BLaER1 (cell line): Measurements from ENCODE around the gene RNF168.
"Not testable (repeated sequence)": the region's sequence is repeated elsewhere in the genome, so short reads cannot be mapped to it uniquely, and the experiment has no call there.

ENCODE experiments used
- H3K27ac ChIP-seq: shearing (Covaris generic); formaldehyde crosslinking; 2 replicates; pipeline ENCODE4 v1.8.1; 2022
- H3K27me3 ChIP-seq: shearing (Covaris generic); formaldehyde crosslinking; 2 replicates; pipeline ENCODE4 v1.8.1; 2022
- H3K36me3 ChIP-seq: shearing (Covaris generic); formaldehyde crosslinking; 2 replicates; pipeline ENCODE4 v1.8.1; 2022
- H3K4me1 ChIP-seq: shearing (Covaris generic); formaldehyde crosslinking; 2 replicates; pipeline ENCODE4 v1.8.1; 2022
- H3K4me2 ChIP-seq: shearing (Covaris generic); formaldehyde crosslinking; 2 replicates; pipeline ENCODE4 v1.8.1; 2022
- H3K4me3 ChIP-seq: shearing (Covaris generic); formaldehyde crosslinking; 2 replicates; pipeline ENCODE4 v1.8.1; 2022
- H3K9ac ChIP-seq: shearing (Covaris generic); formaldehyde crosslinking; 2 replicates; pipeline ENCODE4 v1.8.1; 2022
- H3K9me3 ChIP-seq: shearing (Covaris generic); formaldehyde crosslinking; 2 replicates; pipeline ENCODE4 v1.8.1; 2022
- H4K20me1 ChIP-seq: shearing (Covaris generic); formaldehyde crosslinking; 2 replicates; pipeline ENCODE4 v1.8.1; 2022
- Cebpa-rat ChIP-seq: shearing (Covaris generic); IDR thresholded peaks from 2 replicates; pipeline ENCODE4 v1.8.1; 2022

Gene RNF168

DNA sequence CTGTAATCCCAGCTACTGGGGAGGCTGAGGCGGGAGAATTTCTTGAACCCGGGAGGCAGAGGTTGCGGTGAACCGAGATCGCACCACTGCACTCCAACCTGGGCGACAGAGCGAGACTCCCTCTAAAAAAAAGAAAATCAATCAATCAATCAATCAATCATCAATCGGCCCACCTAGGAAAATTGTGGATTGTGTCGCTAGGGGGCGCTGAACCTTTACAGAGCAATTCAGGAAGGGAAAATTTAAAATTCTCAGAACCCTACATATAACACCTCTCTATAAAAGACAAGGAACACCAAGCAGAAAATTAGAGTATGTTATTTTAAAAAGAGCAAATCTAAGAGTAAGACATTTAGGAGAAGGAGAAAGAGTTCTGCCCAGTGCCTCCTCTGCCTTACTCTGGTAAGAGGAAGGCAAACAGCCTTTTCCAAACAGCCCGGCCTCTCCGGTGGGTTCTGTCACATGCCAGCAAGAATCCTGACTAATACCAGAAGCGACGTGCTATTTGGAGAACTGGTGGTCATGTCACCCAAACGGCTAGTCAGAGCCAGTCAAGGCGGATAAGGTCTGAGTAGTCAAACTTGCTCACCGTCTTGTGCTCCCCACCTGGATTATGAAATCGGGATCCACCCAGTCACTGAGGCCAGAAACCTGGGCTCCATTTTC lies 33.9 kb upstream of the RNF168 start:
- Histone ChIP-seq H3K4me2 (no peak overlapping the region), H3K4me3 (no peak overlapping the region), H3K9me3 (no peaks in the 10 kb centered on the region), H3K36me3 (no peaks in the 10 kb centered on the region), H3K4me1 (no peaks in the 10 kb centered on the region), H4K20me1 (no peaks in the 10 kb centered on the region), H3K9ac (no peak overlapping the region), H3K27me3 (no peaks in the 10 kb centered on the region), H3K27ac (no peak overlapping the region)
- no peak for TF ChIP-seq Cebpa-rat

DNA sequence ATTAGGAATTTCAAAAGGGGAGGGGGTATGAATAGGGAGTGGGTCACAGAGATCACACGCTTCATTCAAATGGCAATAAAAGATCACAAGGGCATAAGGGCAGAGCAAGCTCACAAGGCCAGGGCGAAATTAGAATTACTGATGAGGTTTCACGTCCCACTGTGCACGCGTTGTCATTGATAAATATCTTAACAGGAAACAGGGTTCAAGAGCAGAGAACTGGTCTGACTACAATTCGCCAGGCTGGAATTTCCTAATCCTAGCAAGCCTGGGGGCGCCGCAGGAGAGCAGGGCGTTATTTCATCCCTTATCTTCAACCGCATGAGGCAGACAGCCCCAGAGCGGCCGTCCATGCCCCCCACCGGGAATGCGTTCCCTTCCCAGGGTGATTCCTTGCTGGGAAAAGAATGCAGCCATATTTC lies 29.7 kb upstream of the RNF168 start:
- Histone ChIP-seq H3K4me2 (no peak overlapping the region), H3K4me3 (no peak overlapping the region), H3K9ac (no peak overlapping the region), H3K9me3 (peaks cover 10% of the 10 kb centered on the region), H3K4me1 (no peaks in the 10 kb centered on the region), H3K27me3 (no peaks in the 10 kb centered on the region), H3K27ac (no peak overlapping the region), H3K36me3 (no peaks in the 10 kb centered on the region), H4K20me1 (no peaks in the 10 kb centered on the region)
- TF ChIP-seq Cebpa-rat, result no peak

DNA sequence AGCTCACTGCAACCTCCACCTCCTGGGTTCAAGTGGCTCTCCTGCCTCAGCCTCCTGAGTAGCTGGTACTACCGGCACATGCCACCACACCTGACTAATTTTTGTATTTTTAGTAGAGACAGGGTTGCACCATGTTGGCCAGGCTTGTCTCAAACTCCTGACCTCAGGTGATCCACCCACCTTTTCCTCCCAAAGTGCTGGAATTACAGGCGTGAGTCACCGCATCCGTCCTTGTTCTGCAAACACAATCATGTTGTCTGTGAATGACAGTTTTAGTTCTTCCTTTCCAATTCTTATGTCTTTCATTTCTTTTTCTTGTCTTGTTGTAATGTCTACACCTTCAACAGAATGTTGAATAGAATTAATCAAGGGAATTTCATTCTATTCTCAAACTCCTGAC lies 27.9 kb upstream of the RNF168 start:
- TF ChIP-seq Cebpa-rat, result no peak
- H3K36me3 ChIP-seq, result no peaks in the 10 kb centered on the region
- no peak overlapping the region for H3K4me3 ChIP-seq
- peaks cover 10% of the 10 kb centered on the region for H3K9me3 ChIP-seq
- H3K4me2 ChIP-seq, result no peak overlapping the region
- no peak overlapping the region for H3K9ac ChIP-seq
- H4K20me1 ChIP-seq, result no peaks in the 10 kb centered on the region
- no peaks in the 10 kb centered on the region for H3K4me1 ChIP-seq
- H3K27me3 ChIP-seq, result no peaks in the 10 kb centered on the region
- no peak overlapping the region for H3K27ac ChIP-seq

DNA sequence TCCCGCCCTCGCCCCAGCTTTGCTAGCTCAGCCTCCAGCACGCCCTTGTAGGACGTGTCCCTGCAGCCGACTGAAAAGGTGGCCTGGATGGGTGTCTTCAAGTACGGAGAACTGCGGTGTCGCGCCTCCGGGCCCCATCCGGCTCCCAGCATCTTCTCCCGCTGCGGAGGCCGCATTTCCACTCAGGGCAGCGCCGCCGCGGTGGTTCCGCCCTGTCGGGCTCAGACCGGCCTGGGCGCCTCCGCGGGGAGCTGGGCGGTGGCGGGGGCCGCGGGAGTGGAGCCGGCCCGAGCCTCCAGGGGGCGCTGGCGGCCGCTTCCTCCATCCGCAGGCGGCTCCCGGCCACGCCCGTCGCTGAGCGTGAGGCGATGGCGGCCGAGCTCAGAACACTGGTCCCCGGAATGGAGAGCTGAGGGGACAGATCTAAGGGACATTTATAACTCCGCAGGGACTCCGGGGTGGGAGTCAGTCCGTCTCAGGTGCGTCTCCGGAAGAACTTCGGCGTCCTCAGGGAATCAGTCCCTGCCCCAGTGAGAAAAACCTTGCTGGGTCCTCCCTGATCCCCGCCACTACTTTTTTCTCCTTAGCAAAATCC lies 25.2 kb upstream of the RNF168 start:
- H3K36me3 ChIP-seq, result no peaks in the 10 kb centered on the region
- H3K9ac ChIP-seq, result peak overlapping the region; percentile 52; the same call in 1 of the 2 replicates
- no peak for TF ChIP-seq Cebpa-rat
- H3K27me3 ChIP-seq, result no peaks in the 10 kb centered on the region
- H3K27ac ChIP-seq, result no peak overlapping the region
- peak overlapping the region; percentile 61 for H3K4me3 ChIP-seq
- H3K4me1 ChIP-seq, result no peaks in the 10 kb centered on the region
- no peaks in the 10 kb centered on the region for H4K20me1 ChIP-seq
- peak overlapping the region; percentile 59 for H3K4me2 ChIP-seq
- H3K9me3 ChIP-seq, result peaks cover 10% of the 10 kb centered on the region

DNA sequence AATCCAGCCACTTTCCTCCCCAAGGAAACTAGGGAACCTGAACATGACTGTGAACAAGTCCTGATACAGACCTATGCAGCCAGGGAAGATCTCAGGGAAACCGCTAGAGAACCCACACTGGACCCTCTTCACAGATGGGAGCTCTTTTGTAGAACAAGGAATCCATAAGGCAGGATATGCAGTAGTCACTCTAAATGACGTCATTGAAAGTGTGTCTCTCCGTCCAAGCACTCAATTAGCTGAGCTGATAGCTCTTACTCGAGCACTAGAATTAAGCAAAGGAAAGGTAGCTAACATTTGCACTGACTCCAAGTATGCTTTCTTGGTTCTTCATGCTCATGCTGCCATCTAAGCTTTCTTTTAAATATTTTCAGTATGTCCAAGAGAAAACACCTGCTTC lies 21.6 kb upstream of the RNF168 start:
- Histone ChIP-seq H3K9ac (no peak overlapping the region), H3K27ac (no peak overlapping the region), H3K4me2 (no peak overlapping the region), H3K9me3 (peaks cover 44% of the 10 kb centered on the region), H3K4me1 (no peaks in the 10 kb centered on the region), H4K20me1 (no peaks in the 10 kb centered on the region), H3K4me3 (no peak overlapping the region), H3K36me3 (no peaks in the 10 kb centered on the region; the same call in 1 of the 2 replicates), H3K27me3 (no peaks in the 10 kb centered on the region)
- TF ChIP-seq Cebpa-rat, result no peak

DNA sequence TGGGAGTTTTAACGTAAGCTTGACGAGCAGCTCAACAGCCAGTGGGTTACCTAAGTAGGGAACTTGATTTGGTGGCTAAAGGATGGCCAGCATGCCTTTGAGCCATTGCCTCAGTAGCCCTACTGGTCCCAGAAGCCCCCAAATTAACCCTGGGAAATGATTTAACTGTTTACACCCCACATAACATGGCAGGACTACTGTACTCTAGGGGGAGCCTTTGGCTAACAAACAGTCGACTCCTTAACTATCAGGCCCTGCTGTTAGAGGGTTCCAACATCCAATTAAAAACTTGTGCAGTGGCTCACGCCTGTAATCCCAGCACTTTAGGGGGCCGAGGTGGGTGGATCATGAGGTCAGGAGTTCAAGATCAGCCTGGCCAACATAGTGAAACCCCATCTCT lies 21.0 kb upstream of the RNF168 start:
- Histone ChIP-seq H3K9ac (no peak overlapping the region), H3K36me3 (no peaks in the 10 kb centered on the region; the same call in 1 of the 2 replicates), H3K4me1 (no peaks in the 10 kb centered on the region), H3K9me3 (peaks cover 50% of the 10 kb centered on the region), H4K20me1 (no peaks in the 10 kb centered on the region), H3K4me2 (no peak overlapping the region), H3K27ac (no peak overlapping the region), H3K4me3 (no peak overlapping the region), H3K27me3 (no peaks in the 10 kb centered on the region)
- no peak for TF ChIP-seq Cebpa-rat

DNA sequence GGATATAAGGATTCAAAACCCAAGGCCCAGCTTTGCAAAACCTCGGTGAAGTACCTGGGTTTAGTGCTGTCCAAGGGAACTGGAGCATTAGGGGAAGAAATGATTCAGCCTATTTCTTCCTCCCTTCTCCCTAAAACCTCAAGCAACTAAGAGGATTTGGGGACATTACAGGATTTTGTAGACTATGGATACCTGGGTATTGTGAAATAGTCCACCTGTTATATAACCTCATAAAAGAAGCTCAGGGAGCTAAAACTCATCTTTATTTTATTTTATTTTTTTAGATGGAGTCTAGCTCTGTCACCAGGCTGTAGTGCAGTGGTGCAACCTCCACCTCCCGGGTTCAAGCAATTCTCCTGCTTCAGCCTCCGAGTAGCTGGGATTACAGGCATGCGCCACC lies 20.3 kb upstream of the RNF168 start:
- TF ChIP-seq Cebpa-rat, result 0 out of 2 replicates have a peak, but pooled peaks have one; percentile 12
- no peak overlapping the region for H3K27ac ChIP-seq

DNA sequence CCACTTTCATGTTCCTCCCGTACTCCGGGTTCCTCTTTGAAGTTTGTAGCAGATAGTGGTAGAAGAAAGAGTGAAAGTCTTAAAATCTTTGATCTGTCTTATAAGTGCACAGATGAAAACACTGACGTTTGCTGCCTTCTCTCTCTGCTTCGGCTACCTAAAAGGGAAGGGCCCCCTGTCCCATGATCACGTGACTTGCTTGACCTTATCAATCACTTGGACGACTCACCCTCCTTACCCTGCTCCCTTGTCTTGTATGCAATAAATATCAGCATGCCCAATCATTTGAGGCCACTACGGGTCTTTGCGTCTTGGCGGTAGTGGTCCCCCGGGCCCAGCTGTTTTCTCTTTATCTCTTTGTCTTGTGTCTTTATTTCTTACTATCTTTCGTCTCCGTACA lies 17.7 kb upstream of the RNF168 start:
- H3K9ac ChIP-seq, H4K20me1 ChIP-seq, H3K27ac ChIP-seq, H3K4me2 ChIP-seq, H3K27me3 ChIP-seq, H3K4me3 ChIP-seq, H3K36me3 ChIP-seq, H3K4me1 ChIP-seq: not testable (repeated sequence)
- H3K9me3 ChIP-seq, result peaks cover 70% of the 10 kb centered on the region

More for the DNA sequence above, 20.3 kb upstream of the RNF168 start:
- peaks cover 51% of the 10 kb centered on the region for H3K9me3 ChIP-seq
- H3K9ac ChIP-seq, result no peak overlapping the region
- H3K4me3 ChIP-seq, result no peak overlapping the region
- no peak overlapping the region for H3K4me2 ChIP-seq
- H3K36me3 ChIP-seq, result no peaks in the 10 kb centered on the region; the same call in 1 of the 2 replicates
- H4K20me1 ChIP-seq, result no peaks in the 10 kb centered on the region
- H3K4me1 ChIP-seq, result no peaks in the 10 kb centered on the region
- H3K27me3 ChIP-seq, result no peaks in the 10 kb centered on the region

DNA sequence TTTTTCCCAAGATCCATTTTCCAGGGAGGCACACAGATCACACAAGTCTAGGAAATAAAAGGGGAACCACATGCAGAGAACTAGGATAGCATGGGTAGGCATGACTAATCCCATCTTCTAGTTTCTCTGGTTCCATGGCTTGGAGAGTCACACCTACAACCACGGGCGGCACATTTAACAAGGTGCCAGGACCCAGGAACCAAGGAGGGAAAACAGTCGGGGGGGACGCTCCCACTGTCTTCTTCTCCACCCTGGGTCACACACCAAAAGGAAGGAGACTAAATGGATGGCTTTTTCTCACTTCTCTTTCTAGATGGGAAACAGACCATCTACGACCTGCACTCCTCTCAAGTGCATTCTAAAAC lies 16.1 kb upstream of the RNF168 start:
- no peaks in the 10 kb centered on the region for H3K27me3 ChIP-seq
- H3K27ac ChIP-seq, result no peak overlapping the region
- no peaks in the 10 kb centered on the region for H4K20me1 ChIP-seq
- H3K9me3 ChIP-seq, result peaks cover 70% of the 10 kb centered on the region
- no peak overlapping the region for H3K9ac ChIP-seq
- no peak overlapping the region for H3K4me3 ChIP-seq
- H3K36me3 ChIP-seq, result no peaks in the 10 kb centered on the region; the same call in 1 of the 2 replicates
- no peak for TF ChIP-seq Cebpa-rat
- no peak overlapping the region for H3K4me2 ChIP-seq
- no peaks in the 10 kb centered on the region for H3K4me1 ChIP-seq

DNA sequence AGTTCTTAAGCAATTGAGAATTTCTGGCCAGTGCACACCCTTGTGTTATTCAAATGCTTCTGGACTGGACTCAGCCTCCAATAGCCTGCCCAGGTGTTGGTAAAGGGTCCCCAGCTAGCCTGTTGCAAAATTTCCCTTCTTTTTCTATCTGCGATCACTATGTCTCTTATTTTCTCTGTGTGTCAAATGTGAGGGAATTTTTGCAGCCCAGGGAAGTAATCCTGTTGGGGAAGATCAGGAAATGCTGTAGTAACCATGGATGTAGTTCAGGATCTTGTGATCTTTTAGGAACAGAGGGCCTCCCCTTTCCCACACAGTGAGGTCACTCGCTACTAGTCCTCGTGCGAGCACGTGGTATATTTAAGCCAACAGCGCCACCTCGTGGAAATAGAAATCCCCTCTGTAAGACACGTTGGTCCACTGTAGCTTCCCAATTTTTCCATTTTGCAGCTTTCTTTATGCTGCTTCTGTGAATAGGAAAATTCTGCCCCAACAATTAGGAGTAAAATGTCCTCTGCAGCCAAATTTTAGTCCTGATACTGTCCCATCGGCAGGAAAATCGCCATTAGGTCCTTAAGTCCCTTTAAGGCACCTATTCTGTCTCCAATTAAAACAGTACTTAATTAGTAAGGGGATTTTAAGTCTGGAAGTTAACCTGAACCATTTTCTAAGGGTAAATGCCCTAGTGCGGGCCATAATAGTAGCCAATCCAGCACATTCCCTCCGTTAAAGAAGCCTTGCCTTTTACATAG lies 15.6 kb upstream of the RNF168 start:
- no peak overlapping the region for H3K4me3 ChIP-seq
- H3K9ac ChIP-seq, result no peak overlapping the region
- no peaks in the 10 kb centered on the region for H3K4me1 ChIP-seq
- H4K20me1 ChIP-seq, result no peaks in the 10 kb centered on the region
- no peaks in the 10 kb centered on the region; the same call in 1 of the 2 replicates for H3K36me3 ChIP-seq
- no peaks in the 10 kb centered on the region for H3K27me3 ChIP-seq
- H3K4me2 ChIP-seq, result no peak overlapping the region
- TF ChIP-seq Cebpa-rat, result no peak
- H3K9me3 ChIP-seq, result peaks cover 70% of the 10 kb centered on the region
- no peak overlapping the region for H3K27ac ChIP-seq
